Forelimb muscle (tissue), 1 donor: ENCODE measurements around the gene PAX2. TPM values are rescaled to one million over a fixed set of nuclear protein-coding genes. Genes with fewer than 3 reads are reported as not detected.

Source experiments
- DNase-seq: peaks from one replicate; pipeline ENCODE4 v3.0.0-alpha.2; 2013; ENCODE audit warnings: low read depth
- polyA plus RNA-seq: library from polyadenylated mRNA; unstranded; fragments of 120-200 nt; gene quantifications from one replicate; pipeline ENCODE4 v1.2.1, GENCODE V29; 2013; ENCODE audit not compliant: insufficient read length

Gene PAX2
- polyA plus RNA-seq, 1 donor: not detected

DNA sequence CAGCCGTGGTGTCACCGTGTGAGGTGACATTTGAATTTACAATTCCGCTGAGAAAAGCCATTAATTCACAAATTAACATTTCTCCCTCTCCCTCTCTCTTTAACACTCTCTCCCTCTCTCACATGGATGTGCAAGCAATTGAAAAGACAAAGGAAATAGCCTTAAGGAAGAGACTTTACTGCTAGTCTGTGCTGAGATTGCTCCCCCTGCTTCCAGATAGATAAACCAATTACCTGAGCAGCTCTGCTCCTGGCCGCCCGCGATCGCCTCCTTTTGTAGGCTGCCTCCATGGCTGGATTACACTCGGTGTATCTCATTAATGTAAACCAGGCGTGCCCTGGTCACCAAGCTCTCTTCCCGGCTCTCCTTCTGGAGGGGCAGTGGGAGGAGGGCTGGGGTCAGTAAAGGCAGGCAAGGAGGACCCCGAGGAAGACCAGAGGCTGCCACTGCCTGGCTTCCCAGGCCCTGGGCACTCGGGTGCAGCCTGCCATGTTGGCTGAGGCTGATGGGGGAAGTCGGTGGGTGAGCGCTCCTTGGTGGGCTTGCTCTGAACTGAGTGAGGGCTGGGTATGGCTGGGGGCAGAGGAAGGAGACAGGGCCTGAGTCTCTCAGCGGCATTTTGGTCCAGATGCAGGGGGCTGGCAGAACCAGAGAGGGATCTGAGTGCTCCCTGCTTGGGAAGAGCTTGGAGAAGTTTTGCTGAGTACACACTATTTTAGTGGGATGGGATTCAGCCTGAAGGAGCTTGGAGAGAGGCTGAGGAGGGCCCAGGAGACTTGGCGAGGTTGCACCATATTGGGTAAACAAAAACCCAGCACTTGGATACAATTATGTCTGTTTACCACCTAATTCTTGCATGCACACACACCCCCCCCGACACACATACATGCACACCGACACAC, 42.9 kb downstream of the PAX2 start:
- DNase-seq: no peak

DNA sequence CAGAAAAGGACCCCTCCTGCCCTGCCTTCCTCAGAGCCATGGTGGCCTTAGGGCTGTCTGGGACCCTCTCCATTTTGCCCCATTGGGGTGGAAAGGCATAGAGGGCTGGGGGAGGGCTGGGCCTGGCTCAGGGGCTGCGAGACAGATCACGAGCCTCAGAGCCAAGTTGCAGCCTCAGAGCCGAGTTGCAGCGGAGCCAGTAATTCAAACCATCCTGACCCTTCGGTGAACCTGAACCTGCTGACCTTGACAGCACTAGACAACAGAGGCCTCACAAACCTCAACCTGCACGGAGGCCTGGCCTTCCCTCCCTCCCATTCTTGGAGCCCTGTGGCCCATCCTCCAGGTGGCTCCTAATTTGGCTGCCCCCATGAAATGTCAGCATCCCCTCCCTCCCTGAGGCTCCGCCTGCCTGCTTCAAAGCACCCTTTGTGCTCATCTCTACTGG, 45.4 kb downstream of the PAX2 start:
- DNase-seq: no peak

DNA sequence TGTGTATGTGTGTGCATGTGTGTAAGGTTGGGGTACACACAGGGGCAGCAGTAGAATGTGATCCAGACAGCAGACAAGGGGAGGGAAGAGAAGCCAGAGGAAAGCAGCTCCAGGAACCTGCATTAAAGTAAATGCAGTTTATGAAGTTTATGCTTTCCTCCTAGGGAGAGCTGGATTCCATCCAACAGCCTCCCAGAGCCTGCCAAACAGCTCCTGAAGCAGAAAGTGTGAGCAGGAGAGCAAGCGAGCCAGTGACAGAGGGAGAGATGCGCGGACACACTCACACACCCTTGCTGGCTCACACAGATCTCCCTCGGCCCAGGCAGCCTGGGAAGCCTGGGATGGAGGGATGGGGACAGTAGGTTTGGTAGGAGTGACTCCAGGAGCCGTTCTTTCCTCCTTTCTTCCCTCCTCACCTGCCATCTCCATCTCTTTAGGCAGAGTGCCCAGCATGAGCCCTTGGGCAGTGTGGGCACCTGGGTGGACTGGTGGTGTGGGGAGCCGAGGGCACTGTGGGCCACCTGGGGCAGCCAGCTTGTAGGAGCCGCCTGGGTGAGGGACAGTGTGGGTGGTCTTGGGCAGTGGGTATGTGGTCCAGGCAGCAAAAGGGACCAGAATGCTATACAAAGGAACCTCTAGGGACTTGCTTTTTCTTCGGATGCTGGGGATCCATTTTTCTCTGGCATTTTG, 46.1 kb downstream of the PAX2 start:
- DNase-seq: peak; percentile 5

DNA sequence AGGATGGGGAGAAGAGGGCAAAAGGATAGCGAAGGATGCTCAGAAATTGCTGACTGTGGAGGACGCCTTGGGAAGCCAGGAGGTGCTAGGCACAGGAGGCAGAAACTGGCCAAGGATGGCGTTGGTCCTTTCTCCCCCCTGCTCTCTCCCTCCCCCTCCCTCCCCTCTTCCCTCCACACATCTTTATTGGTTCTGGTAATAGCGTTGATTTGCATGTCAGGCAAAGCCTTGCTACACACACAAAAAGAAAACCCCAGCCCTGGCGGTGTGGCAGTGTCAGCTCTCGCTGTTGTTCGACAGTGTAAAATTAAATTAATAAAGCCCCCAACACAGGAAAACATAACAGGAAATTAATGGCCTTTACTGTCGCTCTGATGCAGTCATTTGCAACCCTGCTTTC, 47.2 kb downstream of the PAX2 start:
- no peak for DNase-seq

DNA sequence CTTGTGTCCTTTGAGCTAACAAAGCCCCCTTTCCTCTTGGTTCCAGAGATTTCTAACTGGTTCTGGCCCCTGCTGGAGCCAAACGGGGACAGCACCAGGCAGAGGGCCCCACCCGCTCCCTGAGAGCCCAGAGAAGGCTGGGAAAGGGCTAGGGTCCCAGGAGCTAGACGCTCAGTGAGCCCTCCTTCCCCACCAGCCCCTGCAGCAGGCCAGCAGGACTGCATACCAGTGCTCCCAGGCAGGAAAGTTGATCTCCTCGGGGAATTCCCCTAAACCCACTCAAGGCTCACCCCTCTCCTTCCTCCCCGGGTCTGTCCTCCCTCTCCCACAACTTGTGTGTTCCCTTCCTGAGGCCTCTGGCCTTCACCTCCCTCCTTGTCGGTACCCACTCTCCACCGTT, 47.7 kb downstream of the PAX2 start:
- DNase-seq: no peak

DNA sequence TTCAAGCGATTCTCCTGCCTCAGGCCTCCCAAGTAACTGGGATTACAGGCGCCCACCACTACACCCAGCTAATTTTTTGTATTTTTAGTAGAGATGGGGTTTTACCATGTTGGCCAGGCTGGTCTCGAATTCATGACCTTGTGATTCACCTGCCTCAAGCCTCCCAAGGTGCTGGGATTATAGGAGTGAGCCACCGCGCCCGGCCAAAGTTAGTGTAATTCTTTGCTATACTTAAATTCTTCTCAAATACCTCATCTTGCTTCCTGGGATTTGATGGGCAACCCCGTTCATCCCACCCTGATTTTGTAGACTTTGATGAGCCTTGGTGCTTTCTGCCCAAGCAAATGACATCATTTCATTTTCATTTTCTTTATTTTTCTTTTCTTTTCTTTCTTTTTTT, 54.5 kb downstream of the PAX2 start:
- DNase-seq: no peak

DNA sequence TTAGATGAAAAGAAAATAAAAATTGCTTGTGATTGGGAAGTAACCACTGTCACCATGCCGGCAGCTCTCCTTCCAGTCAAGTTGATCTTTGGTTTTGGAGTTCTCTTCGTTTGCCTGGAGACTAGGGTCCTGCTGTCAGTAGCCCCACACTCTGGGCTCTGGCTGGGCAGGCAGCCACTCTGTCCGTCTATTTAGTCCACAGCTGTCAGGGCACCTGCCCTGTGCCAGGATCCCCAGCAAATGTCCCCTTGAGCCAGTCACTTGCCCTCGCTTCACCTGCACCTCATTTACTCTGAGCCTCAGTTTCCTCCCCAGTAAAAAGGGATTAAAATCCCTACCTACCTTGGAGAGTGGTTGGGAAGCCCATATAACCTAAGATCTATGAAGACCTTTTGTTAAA, 55.5 kb downstream of the PAX2 start:
- no peak for DNase-seq

DNA sequence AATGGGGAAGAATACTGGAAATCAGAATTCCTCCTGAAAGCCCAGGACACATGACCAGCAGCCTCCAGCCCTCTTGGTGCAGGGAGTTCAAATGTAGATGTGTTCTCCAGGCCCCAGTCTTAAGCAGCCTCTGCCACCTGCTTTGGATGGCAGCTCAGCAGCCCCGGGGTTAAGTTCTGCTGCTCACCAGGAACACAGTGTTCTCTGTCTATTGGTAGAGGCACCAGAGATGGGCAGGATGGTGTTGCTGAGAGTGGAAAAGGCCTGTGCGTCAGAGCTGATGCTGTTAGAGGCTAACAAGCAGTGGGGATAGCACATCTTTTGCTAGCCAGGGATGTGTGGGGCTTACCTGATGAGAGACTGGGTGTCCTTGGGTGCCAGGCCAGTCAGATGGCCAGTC, 56.8 kb downstream of the PAX2 start:
- no peak for DNase-seq

DNA sequence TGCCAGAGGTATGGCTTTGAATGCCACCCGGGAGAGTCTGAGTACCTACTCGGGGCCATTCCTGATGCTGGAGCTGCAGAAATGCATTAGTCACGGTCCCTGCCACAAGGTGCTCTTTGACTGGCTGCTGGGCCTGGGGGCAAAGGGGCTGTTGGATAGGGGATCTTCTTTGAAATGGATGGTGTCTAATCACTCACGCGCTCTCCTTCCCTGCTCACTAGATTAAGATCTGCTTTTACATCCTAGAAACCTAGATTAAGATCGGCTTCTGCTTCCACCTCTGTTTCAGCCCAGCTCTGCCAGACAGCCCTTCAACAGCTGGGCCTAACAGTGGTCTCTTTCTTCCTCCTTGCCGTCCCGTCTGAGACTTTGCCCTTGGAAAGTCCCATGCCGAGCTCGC, 57.2 kb downstream of the PAX2 start:
- DNase-seq: no peak

DNA sequence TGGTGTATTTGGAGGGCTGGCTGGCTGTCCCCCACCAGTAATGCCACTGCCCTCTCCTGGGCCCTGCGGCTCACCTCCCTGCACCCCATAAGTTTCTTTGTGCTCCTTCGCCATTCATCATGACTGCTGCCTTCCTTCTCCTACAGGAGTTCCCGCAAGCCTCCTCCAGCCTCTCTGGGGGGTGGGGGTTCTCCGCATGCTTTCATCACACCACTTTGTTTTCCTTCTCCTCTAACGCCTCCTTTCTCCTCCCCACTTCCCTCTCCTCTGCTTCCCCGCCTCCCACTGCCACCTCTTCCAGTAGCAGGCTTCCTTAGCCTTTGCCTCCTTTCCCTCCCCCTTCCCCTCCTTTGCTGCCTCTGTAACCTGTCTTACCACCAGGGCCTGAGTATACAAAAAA, 58.1 kb downstream of the PAX2 start:
- DNase-seq: no peak

DNA sequence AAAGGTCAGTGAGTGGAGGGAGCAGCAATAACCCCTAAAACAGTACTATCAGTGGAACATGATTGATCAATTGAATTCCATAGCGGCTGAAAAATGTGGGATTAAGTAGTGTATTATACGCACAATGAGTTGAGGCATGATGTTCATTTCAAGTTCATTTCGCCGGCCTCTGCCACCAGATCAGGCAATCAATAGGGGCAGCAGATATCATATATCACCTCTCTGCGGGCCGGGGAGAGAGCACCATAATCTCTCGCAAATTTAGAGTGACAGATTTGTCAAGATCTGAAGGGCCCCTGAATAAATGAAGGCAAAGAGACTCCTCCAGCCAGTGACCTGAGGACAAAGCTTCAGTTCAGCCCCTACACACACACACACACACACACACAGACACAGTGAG, 58.5 kb downstream of the PAX2 start:
- no peak for DNase-seq

DNA sequence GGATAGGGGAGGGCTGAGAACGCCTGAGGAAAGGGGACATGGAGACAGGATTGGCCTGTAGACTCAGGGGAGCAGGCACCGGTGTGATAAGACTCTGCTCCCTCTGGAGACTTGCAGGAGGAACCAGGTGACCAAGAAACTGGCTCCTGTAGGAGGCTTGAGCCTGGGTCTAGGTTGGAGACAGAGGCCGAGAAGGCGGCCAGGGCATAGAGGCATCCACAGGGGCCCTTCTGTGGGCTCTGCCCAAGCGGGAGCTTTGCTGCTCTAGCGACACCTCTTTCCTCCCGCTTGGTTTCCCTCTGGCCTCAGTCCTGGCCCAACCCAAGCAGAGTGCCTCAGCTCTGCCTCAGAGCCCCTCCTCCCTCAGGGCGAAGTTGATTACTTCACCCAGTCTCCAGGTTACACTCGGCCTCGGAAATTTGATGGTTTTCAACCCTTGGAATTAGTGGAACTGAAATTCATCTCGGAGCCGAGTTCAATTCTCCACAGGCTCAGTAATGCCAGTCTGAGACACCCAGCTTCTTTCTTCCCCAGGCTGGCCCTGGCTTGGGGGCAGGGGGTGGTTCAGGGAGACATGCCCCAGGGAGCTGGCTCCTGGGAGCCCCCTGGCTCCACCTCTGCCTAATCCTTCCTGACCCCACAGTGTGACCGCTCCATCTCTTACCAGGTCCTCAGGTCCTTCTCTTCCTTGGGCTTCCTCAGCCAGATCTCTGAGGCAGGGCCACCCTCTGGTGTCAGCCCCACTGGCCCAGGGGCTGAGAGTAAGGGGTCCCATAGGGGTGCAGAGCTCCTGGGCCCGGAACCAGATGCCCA, 60.4 kb downstream of the PAX2 start:
- DNase-seq: no peak

DNA sequence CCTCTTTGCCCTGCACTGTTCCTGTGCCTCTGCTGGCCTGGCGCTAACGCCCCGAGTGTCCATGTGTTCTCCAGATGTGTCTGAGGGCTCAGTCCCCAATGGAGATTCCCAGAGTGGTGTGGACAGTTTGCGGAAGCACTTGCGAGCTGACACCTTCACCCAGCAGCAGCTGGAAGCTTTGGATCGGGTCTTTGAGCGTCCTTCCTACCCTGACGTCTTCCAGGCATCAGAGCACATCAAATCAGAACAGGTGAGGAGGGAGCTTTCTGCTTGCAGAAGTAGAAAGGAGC, 60.9 kb downstream of the PAX2 start:
- no peak for DNase-seq

DNA sequence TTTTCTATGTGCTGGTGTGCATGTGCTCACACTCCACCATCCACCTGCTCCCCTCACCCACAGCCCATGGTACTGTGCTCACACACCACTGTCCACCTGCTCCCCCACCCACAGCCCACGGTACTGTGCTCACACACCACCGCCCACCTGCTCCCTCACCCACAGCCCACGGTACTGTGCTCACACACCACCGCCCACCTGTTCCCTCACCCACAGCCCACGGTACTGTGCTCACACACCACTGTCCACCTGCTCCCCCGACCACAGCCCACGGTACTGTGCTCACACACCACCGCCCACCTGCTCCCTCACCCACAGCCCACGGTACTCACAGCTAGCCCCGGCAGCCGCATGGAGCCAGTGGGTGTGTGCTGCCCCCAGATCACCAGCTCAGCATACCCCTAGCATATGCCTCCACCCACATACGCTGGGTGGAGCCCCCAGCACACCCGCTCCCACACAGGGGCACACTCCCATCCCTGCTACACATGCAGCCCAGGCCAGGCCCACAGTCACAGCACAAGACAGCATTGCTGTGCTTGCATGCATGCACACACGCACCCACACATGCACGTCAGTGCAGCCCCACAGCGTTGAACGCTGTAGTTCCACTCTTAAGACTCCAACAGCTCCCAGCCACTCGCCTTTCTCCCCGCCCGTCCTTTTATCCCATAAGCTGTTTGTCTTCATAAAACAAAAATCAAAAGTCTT, 62.0 kb downstream of the PAX2 start:
- DNase-seq: no peak

DNA sequence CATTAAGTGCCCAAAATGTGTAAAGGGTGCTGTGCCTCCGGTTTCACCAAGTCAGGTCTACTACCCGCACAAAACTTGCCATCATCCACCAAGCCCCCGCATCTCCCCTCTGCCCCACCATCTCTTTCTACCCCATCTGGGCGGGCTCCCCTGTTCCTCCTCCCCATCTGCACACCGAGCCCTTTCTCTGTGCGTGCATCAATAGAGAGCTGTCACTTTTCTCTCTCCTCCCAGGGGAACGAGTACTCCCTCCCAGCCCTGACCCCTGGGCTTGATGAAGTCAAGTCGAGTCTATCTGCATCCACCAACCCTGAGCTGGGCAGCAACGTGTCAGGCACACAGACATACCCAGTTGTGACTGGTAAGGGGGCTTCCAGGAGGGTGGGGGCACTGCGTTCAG, 63.5 kb downstream of the PAX2 start:
- DNase-seq: no peak

DNA sequence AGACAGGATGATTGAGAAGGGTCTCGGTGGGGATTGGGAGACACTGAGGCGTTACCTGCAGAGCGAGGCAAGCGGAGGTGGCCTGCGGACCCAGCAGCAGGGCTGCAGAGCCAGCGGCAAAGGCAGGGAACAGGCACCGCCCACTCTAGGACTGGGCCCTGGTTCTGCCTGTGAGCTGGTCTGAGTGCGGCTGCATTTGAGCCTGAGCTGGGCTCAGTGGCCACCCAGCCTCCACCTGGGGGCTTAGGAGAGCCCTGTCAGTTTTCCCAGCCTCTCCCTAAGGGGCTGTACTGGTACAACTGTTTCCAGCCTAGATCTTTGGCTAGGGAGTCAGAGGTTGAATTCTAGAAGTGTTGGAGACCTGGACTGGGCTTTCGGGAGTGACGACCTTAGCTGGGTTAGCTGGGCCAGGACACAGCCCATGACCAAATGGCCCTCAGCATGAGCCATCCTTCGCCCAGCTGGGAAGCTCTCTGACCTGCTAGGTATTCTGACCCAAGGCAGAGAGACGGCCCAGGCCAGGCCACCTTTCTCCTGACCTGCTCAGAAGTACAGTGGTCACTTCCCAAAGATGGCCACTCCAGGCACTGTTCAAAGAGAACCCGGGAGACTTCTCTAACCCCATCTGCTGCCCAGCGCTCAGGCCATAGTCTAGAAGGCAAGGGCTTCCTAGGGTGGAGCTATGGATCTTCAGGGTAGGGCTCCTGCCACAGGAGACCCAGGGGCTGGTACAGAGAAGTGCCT, 64.9 kb downstream of the PAX2 start:
- no peak for DNase-seq

DNA sequence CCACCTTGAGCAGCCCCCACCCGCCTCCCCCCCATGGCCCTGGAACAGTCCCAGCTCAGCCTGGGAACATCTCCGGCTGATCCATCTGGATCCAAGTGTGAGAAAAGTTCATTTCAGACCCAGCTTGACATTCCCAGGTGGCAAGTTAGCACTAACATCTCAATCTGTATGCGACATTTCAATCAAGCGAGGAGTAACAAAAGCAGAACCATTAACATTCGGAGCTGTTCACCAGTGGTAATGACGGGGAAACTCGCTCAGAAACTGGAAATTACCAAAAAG, 65.4 kb downstream of the PAX2 start:
- no peak for DNase-seq

DNA sequence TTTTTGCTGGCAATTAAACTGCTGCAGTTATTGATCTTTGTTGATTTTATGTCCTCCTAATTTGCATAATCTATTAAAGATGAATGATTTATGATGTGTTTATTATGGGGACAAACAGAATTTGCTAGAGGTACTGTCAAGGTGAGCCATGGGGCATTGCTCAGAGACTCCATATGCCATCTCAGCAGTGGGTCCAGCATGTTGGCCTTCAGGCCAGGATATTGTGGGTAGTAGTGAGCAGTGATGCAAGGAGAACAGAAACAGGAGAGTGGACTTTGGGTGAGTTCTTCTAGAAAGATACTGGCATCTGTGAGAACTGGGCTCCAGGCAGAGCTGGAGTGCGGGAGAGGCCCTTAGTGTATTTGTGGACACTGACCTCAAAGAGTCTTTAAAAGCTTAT, 65.9 kb downstream of the PAX2 start:
- no peak for DNase-seq

DNA sequence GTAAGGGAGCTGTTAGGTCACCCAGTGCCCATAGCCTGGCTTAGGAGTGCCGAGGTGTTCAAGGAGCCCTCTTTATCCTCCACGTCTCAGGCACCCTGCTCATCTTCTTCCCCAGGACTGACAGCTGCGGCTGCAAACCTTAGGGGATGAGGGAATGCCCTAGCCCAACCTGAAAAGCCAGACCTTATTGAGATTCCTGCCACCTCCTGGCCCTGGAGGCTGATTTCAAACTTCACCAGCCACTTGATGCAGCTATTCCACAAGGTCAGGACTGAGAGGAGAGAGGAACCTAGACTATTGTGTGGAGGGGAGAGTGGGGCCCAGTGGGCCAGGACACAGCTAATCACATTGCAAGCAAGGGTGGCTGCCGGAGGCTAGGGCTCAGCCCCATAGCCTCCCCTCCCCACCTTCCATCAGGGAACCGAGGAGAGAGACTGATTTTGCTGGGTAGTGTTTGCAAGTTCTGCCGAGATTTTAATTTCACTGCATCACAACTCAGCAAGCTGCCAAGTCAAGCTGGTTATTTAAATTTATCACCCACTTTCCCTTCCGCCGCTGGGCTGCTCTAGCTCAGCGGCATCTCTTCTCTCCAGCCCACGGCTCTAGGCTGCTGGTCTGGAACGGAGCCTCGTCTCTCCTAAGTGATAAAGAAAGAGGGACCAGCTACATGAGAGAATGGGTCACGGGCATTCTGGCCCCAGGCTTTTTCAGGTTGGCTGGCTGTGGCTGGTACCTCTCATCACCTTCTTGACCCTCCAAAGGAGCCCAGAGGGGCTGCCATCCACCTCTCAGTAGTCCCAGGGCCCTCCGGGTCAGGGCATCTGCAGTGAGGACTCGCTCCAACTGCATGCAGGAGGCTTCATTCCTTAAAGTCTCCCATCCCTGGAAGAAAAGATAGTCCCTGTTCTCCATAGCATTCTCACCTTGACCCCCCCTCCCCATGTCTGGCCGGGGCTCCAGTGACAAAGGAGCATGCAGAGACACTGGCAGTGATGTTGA, 66.7 kb downstream of the PAX2 start:
- DNase-seq: no peak

DNA sequence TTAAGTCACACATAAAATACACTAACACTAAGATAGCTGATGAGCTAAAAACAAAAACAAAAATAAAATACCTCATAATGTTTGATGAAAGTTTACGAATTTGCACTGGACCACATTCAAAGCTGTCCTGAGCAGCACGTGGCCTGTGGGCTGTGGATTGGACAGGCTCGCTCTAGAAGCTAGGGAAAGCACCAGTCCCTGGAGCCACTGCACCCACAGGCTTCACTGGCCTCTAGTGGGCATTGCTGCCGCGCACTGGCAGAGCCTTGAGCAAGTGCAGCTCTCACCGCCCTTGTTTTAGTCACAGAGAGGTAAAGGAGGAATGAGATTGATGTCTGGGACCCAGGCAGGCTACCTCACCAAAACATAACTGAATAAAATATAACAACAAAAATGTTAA, 67.6 kb downstream of the PAX2 start:
- no peak for DNase-seq
